ENCODE results near the gene TRMT10A. TPM values are rescaled to one million over a fixed set of nuclear protein-coding genes. Genes with fewer than 3 reads are reported as not detected.

The TRMT10A gene
- total RNA-seq, 6 donors from 2014 or later = 1.00 to 22.8 (median 5.2) TPM

GRCh38 chr4:99507349-99507748 lies 56.5 kb downstream of the TRMT10A start:
- H3K4me3 ChIP-seq = no peak overlapping the region
- H3K27ac ChIP-seq = no peak overlapping the region
- H3K27me3 ChIP-seq = no peaks in the 10 kb centered on the region
- H3K4me1 ChIP-seq = no peaks in the 10 kb centered on the region
- DNase-seq = no peak
- no peaks in the 10 kb centered on the region for H3K9me3 ChIP-seq
- TF ChIP-seq EP300 (IDR thresholded peaks at IDR 0.05) (no peak), POLR2AphosphoS5 (IDR thresholded peaks at IDR 0.05) (no peak), POLR2A (IDR thresholded peaks at IDR 0.05) (no peak), CTCF (IDR thresholded peaks at IDR 0.05) (no peak)
- no peaks in the 10 kb centered on the region for H3K36me3 ChIP-seq
- 80 to 93% methylated on average over 1 of the region's 1 CpG for WGBS, 2 donors
- ATAC-seq (ENCODE audit: low FRiP score in 2 of 2) = no peak

- H3K4me3 ChIP-seq = no peak overlapping the region
- H3K4me1 ChIP-seq = no peaks in the 10 kb centered on the region
- H3K36me3 ChIP-seq = no peaks in the 10 kb centered on the region
- TF ChIP-seq POLR2AphosphoS5 (IDR thresholded peaks at IDR 0.05) = no peak
- no peak for TF ChIP-seq CTCF (IDR thresholded peaks at IDR 0.05)
- H3K9me3 ChIP-seq = no peaks in the 10 kb centered on the region
- ATAC-seq (ENCODE audit: low FRiP score in 2 of 2) (no peak), DNase-seq (no peak)
- H3K27ac ChIP-seq = no peak overlapping the region
- 58 to 76% methylated on average over 2 of the region's 2 CpGs for WGBS, 2 donors
- H3K27me3 ChIP-seq = no peaks in the 10 kb centered on the region
Measured at GRCh38 chr4:99506781-99507180, 57.1 kb downstream of the TRMT10A start.

DNA sequence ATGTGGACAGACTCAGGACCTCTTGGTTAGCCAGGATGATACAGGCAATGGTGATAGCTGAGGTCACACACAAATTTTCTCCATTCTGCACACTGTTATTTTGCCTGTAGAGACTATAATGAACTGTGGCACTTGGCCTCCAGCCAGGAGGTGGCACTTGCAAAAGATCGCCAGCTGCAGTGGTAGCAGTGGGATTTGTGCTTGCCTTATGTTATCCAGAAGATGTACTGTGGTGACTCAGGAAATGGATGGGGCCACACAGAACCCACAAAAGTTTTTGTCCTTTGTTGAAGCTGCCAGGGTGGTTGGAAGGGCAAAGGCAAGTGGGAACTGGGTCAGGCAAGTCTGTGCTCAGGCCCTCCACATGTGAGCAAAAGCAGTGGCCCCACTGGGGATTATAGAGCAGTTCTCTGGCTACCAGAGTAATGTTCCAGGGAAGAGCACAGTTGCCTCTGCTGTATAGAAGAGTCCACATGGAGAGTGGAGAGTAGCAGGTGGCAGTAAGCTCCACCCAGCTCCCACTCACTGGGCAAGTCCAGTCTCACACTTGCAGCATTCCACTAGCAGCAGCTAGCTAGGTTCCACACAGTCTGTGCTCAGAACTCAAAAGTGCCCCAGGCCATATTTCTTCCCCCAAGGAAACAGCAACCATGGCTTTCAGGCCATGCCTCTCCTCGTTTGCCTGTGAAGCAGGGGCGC lies 58.9 kb downstream of the TRMT10A start:
- TF ChIP-seq POLR2A (IDR thresholded peaks at IDR 0.05) (no peak), EP300 (IDR thresholded peaks at IDR 0.05) (no peak), CTCF (IDR thresholded peaks at IDR 0.05) (no peak), POLR2AphosphoS5 (IDR thresholded peaks at IDR 0.05) (no peak)
- no peaks in the 10 kb centered on the region for H3K36me3 ChIP-seq
- H3K9me3 ChIP-seq = no peaks in the 10 kb centered on the region
- H3K4me1 ChIP-seq = no peaks in the 10 kb centered on the region
- ATAC-seq (ENCODE audit: low FRiP score in 2 of 2) (peak in 1 of 2 donors; percentile 38), DNase-seq (no peak)
- no peak overlapping the region for H3K27ac ChIP-seq
- no peak overlapping the region for H3K4me3 ChIP-seq
- H3K27me3 ChIP-seq = no peaks in the 10 kb centered on the region
- WGBS, 2 donors = 83 to 92% methylated on average over 2 to 3 of the region's 3 CpGs

Other genes starting within 250 kb of the TRMT10A start
- gene ADH1B, start 242.6 kb downstream of the TRMT10A start, total RNA-seq = 100 to 1,000 TPM; 126 to 887 (median 394) TPM
- gene ADH1C, start 211.3 kb downstream of the TRMT10A start, total RNA-seq = 10 to 100 TPM in 2 of 6 donors, 1 to 10 TPM in 4; 2.0 to 57.7 (median 7.6) TPM
- gene ADH7, start 128.7 kb downstream of the TRMT10A start, total RNA-seq = 1 to 10 TPM in 1 of 6 donors, under 1 TPM in 2, not detected in 3; 0.15 to 9.2 (median 0.30) TPM
- gene C4orf17, start 53.0 kb downstream of the TRMT10A start, total RNA-seq = not detected
- gene MTTP, start 10.8 kb upstream of the TRMT10A start, total RNA-seq = under 1 TPM in 5 of 6 donors, not detected in 1; 0.22 to 0.79 (median 0.47) TPM
- gene C4orf54, start 93.8 kb upstream of the TRMT10A start, total RNA-seq = under 1 TPM in 2 of 6 donors, not detected in 4; 0.03 TPM